B cell (primary cell): ENCODE measurements around the gene CCT6B. TPM values are rescaled to one million over a fixed set of nuclear protein-coding genes. Genes with fewer than 3 reads are reported as not detected.

Experiments
- ATAC-seq: fragments of 200-7000 bp; cut with Tn5 transposase; one replicate; pipeline ENCODE4 v1.10.0; 2021; ENCODE audit warnings: low read depth, mild to moderate bottlenecking, moderate number of reproducible peaks, moderate library complexity
- CTCF ChIA-PET: fragments of 350-600 bp; sonication (Branson Sonifier 250); formaldehyde crosslinking; loops from one replicate; lab custom pipeline; 2021; ENCODE audit warnings: antibody characterized with exemption, inconsistent platforms; lab: Charles Lee
- POLR2A ChIA-PET: fragments of 350-600 bp; sonication (Branson Sonifier 250); formaldehyde crosslinking; loops from one replicate; lab custom pipeline; 2021; ENCODE audit warnings: antibody characterized with exemption; lab: Charles Lee
- DNase-seq: peaks from one replicate; pipeline ENCODE4 v3.0.0; 2013
- H2AFZ ChIP-seq: 2 replicates; pipeline ENCODE4 v1.6.1; 2012; ENCODE audit warnings: mild to moderate bottlenecking, low read depth, low read length; ENCODE audit not compliant: insufficient read depth, poor library complexity, severe bottlenecking
- H3K27ac ChIP-seq, 2 donors: 1 replicate in 1 of 2; 2 replicates in 1 of 2; pipeline ENCODE4 v1.5.1; 2012 to 2013; ENCODE audit warnings: low read length in 2 of 2, mild to moderate bottlenecking in 2 of 2, moderate library complexity in 1 of 2
- H3K27me3 ChIP-seq, 4 experiments: fragments of 200-600 bp in 1 of 4; sonication (generic) in 1 of 4; replicated peaks in 1 of 4; 1 replicate in 2 of 4; 2 replicates in 2 of 4; pipeline versions ENCODE4 v1.6.1 to v1.7.0; 2013 to 2016; ENCODE audit warnings: low read length in 3 of 4, mild to moderate bottlenecking in 2 of 4, mixed read lengths in 1 of 4, moderate library complexity in 1 of 4; ENCODE audit not compliant: insufficient read depth in 4 of 4, control insufficient read depth in 3 of 4; ENCODE audit errors: control extremely low read depth in 1 of 4
- H3K36me3 ChIP-seq, 2 experiments: replicated peaks in 1 of 2; 1 replicate in 1 of 2; 2 replicates in 1 of 2; pipeline versions ENCODE4 v1.6.1 to v1.7.1; 2013; ENCODE audit warnings: low read length in 1 of 2; ENCODE audit not compliant: insufficient read depth in 2 of 2, control insufficient read depth in 1 of 2; ENCODE audit errors: control extremely low read depth in 1 of 2, extremely low read depth in 1 of 2
- H3K4me1 ChIP-seq, 2 donors: fragments of 200-600 bp in 1 of 2; sonication (generic) in 1 of 2; 1 replicate in 1 of 2; 2 replicates in 1 of 2; pipeline versions ENCODE4 v1.5.1 to v1.6.1; 2013 to 2017; ENCODE audit warnings: low read length in 2 of 2; ENCODE audit not compliant: control insufficient read depth in 2 of 2, insufficient read depth in 2 of 2
- H3K4me2 ChIP-seq: replicated peaks from 2 replicates; pipeline ENCODE3; 2012; ENCODE audit warnings: mild to moderate bottlenecking, low read depth, low read length; ENCODE audit not compliant: poor library complexity, severe bottlenecking
- H3K4me3 ChIP-seq, 5 experiments: fragments of 200-600 bp in 1 of 5; sonication (generic) in 1 of 5; 1 replicate in 3 of 5; 2 replicates in 2 of 5; pipeline versions ENCODE4 v1.5.1 to v1.7.0; 2011 to 2016; ENCODE audit warnings: low read length in 4 of 5, mild to moderate bottlenecking in 4 of 5, low read depth in 2 of 5, control low read depth in 1 of 5, moderate library complexity in 1 of 5; ENCODE audit not compliant: insufficient read depth in 1 of 5; ENCODE audit errors: control extremely low read depth in 1 of 5, extremely low read depth in 1 of 5
- H3K79me2 ChIP-seq: fragments of 200-600 bp; sonication (generic); one replicate; pipeline ENCODE4 v1.6.0; 2016; ENCODE audit warnings: low read length; ENCODE audit not compliant: control insufficient read depth, insufficient read depth
- H3K9ac ChIP-seq: fragments of 200-600 bp; sonication (generic); 2 replicates; pipeline ENCODE4 v1.6.1; 2017; ENCODE audit warnings: mild to moderate bottlenecking, low read length, moderate library complexity
- H3K9me3 ChIP-seq, 3 donors: one replicate each; pipeline versions ENCODE4 v1.6.1 to v1.7.1; 2013; ENCODE audit warnings: low read length in 2 of 3; ENCODE audit not compliant: control insufficient read depth in 2 of 3, insufficient read depth in 1 of 3; ENCODE audit errors: control extremely low read depth in 1 of 3
- H4K20me1 ChIP-seq: 2 replicates; pipeline ENCODE4 v1.6.0; 2012; ENCODE audit warnings: mild to moderate bottlenecking, low read length; ENCODE audit not compliant: insufficient read depth, control insufficient read depth, poor library complexity, severe bottlenecking
- H3K27ac Mint-ChIP-seq: one replicate; pipeline ENCODE4 v1.8.0; 2021; ENCODE audit warnings: mixed read lengths
- H3K27me3 Mint-ChIP-seq: one replicate; pipeline ENCODE4 v1.8.0; 2021; ENCODE audit warnings: mixed read lengths
- H3K4me1 Mint-ChIP-seq: one replicate; pipeline ENCODE4 v1.8.0; 2021; ENCODE audit warnings: mixed read lengths
- H3K4me3 Mint-ChIP-seq: one replicate; pipeline ENCODE4 v1.8.0; 2021; ENCODE audit warnings: mixed read lengths
- H3K9me3 Mint-ChIP-seq: one replicate; pipeline ENCODE4 v1.8.0; 2022; ENCODE audit warnings: mixed read lengths; ENCODE audit not compliant: insufficient read depth
- EZH2 ChIP-seq: IDR thresholded peaks from 2 replicates; pipeline ENCODE4 v1.6.1; 2012; ENCODE audit warnings: borderline replicate concordance, low read depth, mild to moderate bottlenecking, moderate library complexity, low read length; ENCODE audit not compliant: insufficient read depth, poor library complexity, severe bottlenecking
- WGBS: methylation state at CpG from one replicate; pipeline ENCODE4 v1.1.5; 2013; ENCODE audit warnings: missing lambda C conversion rate; ENCODE audit not compliant: insufficient coverage; 5-methylcytosine and 5-hydroxymethylcytosine counted together
- intact Hi-C: fragments of 100-400 bp; cut with micrococcal nuclease; formaldehyde crosslinking; loops from one replicate; pipeline ENCODE4 v1.10.0; 2022
- polyA plus RNA-seq: library from polyadenylated mRNA; depleted of rRNA; stranded (reverse); fragments of >200 nt; gene quantifications from 2 replicates; pipeline ENCODE4 v1.2.3, GENCODE V29; 2012
- total RNA-seq, 2 donors: library from RNA; stranded (reverse); fragments of 120-200 nt in 1 of 2; gene quantifications; 1 replicate in 1 of 2; 2 replicates in 1 of 2; pipeline versions ENCODE4 v1.2.3 to v1.2.4, GENCODE V29; 2013 to 2022
- TF ChIP-seq, protein P1 (sequence below): fragments of 200-600 bp; IDR thresholded peaks from one replicate; pipeline ENCODE4 v1.8.0; 2022; ENCODE audit warnings: antibody characterized with exemption, mild to moderate bottlenecking

Gene CCT6B
- total and polyA plus RNA-seq, 2 donors (not counting 1 experiment from before 2014, with no cell fraction given), result 0.82 to 2.6 TPM

DNA sequence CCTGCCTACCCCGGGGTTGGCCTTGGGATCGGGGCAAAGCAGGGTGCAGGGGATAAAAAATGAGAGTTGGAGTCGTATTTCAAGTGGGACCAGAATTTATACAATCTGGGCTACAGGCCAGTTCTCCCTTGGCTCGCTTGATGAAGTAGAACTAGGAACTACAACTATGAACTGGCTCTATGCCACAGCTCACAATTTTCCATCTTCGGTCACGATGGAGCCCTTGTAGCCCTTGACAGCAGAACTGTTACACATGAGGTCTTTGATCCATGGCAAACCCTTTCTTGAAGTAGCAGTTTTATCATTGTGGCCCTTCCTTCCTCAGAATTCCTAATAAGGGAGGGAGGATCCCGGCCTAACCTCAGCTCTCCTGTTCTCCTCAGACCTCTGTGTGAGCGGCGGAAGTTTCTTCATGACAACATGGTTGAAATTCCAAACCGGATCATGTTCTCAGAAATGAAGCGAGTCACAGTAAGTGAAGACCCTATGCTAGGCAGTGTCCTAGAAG lies 36.1 kb upstream of the CCT6B start:
- 95% methylated on average over 10 of the region's 11 CpGs for WGBS
- no peak overlapping the region for H3K4me2 ChIP-seq
- H3K9me3 ChIP-seq, result no peaks in the 10 kb centered on the region
- intact Hi-C loops, result loop anchor here (5.0 kb wide), 1 partner anchor 455 kb away; no protein-coding TSS in a partner anchor
- no peaks in the 10 kb centered on the region for H4K20me1 ChIP-seq
- H3K79me2 ChIP-seq, result no peaks in the 10 kb centered on the region
- Mint-ChIP-seq H3K27me3 (no peaks in the 10 kb centered on the region), H3K9me3 (no peaks in the 10 kb centered on the region), H3K27ac (no peak overlapping the region), H3K4me1 (peaks cover 3% of the 10 kb centered on the region), H3K4me3 (no peak overlapping the region)
- no peak overlapping the region for H2AFZ ChIP-seq
- ChIA-PET CTCF (interaction anchor here (0.8 to 6.9 kb wide), 7 partner anchors 25 to 123 kb away, joined by 3 to 70 read pairs (median 10); partner anchors contain the start of genes FNDC8, RAD51D and RFFL), POLR2A (interaction anchor here (1.6 kb wide), 1 partner anchor 92 kb away, joined by 3 read pairs; no protein-coding TSS in a partner anchor)
- H3K4me1 ChIP-seq, result no peaks in the 10 kb centered on the region
- H3K27ac ChIP-seq, result no peak overlapping the region
- ATAC-seq (no peak), DNase-seq (no peak)
- H3K36me3 ChIP-seq, result peaks cover 0 to 40% of the 10 kb centered on the region in 2 experiments
- no peaks in the 10 kb centered on the region for H3K27me3 ChIP-seq
- no peak overlapping the region for H3K9ac ChIP-seq
- no peak overlapping the region for H3K4me3 ChIP-seq
- TF ChIP-seq, protein P1, sequence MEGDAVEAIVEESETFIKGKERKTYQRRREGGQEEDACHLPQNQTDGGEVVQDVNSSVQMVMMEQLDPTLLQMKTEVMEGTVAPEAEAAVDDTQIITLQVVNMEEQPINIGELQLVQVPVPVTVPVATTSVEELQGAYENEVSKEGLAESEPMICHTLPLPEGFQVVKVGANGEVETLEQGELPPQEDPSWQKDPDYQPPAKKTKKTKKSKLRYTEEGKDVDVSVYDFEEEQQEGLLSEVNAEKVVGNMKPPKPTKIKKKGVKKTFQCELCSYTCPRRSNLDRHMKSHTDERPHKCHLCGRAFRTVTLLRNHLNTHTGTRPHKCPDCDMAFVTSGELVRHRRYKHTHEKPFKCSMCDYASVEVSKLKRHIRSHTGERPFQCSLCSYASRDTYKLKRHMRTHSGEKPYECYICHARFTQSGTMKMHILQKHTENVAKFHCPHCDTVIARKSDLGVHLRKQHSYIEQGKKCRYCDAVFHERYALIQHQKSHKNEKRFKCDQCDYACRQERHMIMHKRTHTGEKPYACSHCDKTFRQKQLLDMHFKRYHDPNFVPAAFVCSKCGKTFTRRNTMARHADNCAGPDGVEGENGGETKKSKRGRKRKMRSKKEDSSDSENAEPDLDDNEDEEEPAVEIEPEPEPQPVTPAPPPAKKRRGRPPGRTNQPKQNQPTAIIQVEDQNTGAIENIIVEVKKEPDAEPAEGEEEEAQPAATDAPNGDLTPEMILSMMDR, result no peak
- TF ChIP-seq EZH2, result no peak

DNA sequence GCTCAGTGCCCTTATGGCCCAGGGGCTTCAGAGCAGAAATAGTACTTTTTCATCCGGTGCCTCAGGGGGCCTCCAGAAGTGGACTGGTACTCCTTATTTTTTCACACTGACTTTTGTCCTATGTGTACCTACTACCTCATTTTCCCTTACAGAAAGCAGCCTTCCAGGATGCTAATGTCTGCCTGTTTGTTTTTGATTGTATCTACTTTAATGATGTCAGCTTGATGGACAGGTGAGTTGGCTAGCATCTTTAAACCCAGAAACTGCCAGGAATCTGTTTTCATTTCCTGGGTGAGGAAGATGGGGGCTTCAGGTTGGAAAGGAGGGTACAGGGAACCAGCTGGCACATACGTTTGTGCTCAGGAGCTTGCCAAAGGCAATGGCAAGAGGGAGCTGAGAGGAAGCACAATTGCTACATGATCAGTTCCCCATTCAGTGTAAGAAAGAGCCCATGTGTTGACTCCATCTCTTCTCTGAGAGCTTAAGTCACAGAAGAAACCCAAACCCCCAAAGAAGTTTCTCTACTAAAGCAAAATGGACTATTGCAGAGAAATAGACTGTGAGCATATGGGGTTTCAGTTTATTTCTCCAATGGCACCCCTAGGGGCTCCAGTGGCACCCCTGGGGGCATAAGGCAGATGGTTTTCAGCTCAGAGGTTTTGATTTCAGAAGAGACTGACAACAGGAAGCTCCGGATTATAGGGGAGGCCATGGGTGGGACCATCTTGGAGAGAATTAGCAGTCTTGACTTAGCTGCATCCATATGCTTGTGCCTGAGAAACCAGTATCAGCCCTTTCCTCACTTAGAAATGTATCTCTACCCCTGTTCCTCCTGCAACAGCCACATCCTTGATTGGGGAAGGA lies 35.4 kb upstream of the CCT6B start:
- Mint-ChIP-seq H3K4me1 (peaks cover 3% of the 10 kb centered on the region), H3K27ac (no peak overlapping the region), H3K27me3 (no peaks in the 10 kb centered on the region), H3K4me3 (no peak overlapping the region), H3K9me3 (no peaks in the 10 kb centered on the region)
- Histone ChIP-seq H3K9me3 (no peaks in the 10 kb centered on the region), H3K4me2 (no peak overlapping the region), H3K79me2 (no peaks in the 10 kb centered on the region), H4K20me1 (no peaks in the 10 kb centered on the region), H2AFZ (no peak overlapping the region), H3K27ac (no peak overlapping the region), H3K36me3 (peaks cover 0 to 44% of the 10 kb centered on the region in 2 experiments), H3K4me3 (no peak overlapping the region), H3K27me3 (no peaks in the 10 kb centered on the region), H3K9ac (no peak overlapping the region), H3K4me1 (no peaks in the 10 kb centered on the region)
- ATAC-seq (no peak), DNase-seq (no peak)
- TF ChIP-seq, protein P1, result no peak
- no peak for TF ChIP-seq EZH2
- whole genome bisulfite sequencing, result 100% methylated on average over 3 of the region's 3 CpGs
- intact Hi-C loops, result loop anchor here (5.0 kb wide), 1 partner anchor 454 kb away; no protein-coding TSS in a partner anchor
- ChIA-PET POLR2A (no interaction called here), CTCF (interaction anchor here (0.8 to 6.9 kb wide), 7 partner anchors 15 to 123 kb away, joined by 3 to 70 read pairs (median 4); partner anchors contain the start of genes RAD51D and RFFL)
